K562 (cell line): ENCODE data around the gene DPY19L3. TPM values are rescaled to one million over a fixed set of nuclear protein-coding genes. Genes with fewer than 3 reads are reported as not detected.
A peak's percentile ranks its signal among the peaks of the same experiment; 100 is the strongest.

Experiments used
- CCNT2 ChIP-seq: IDR thresholded peaks from 2 replicates; pipeline ENCODE4 v1.6.1; 2011; ENCODE audit warnings: borderline replicate concordance, low read depth, mild to moderate bottlenecking, moderate library complexity, mixed read lengths, low read length; ENCODE audit not compliant: insufficient read length; ENCODE audit errors: extremely low read depth
- CEBPB ChIP-seq: fragments of 450-650 bp; IDR thresholded peaks from 2 replicates; pipeline ENCODE4 v1.6.1; 2016; ENCODE audit warnings: missing genetic modification characterization, missing compliant biosample characterization
- CHD1 ChIP-seq: fragments of 200-600 bp; sonication (generic); IDR thresholded peaks from one replicate; pipeline ENCODE4 v1.6.1; 2012; ENCODE audit warnings: mild to moderate bottlenecking, moderate library complexity, low read length, inconsistent platforms
- CSDE1 ChIP-seq, 2 experiments: fragments of 450-650 bp; IDR thresholded peaks; 2 replicates each; pipeline ENCODE4 v1.6.1; 2016; ENCODE audit warnings: mild to moderate bottlenecking in 1 of 2
- DPF2 ChIP-seq: fragments of 450-650 bp; IDR thresholded peaks from 2 replicates; pipeline ENCODE4 v1.6.1; 2016
- ETV5 ChIP-seq: sonication (generic); formaldehyde crosslinking; IDR thresholded peaks from 2 replicates; pipeline ENCODE4 v1.4.0; 2020; ENCODE audit warnings: low read depth, mild to moderate bottlenecking, missing genetic modification reagents
- FOXJ3 ChIP-seq: sonication (generic); formaldehyde crosslinking; IDR thresholded peaks from 2 replicates; pipeline ENCODE4 v1.4.0; 2020; ENCODE audit warnings: mild to moderate bottlenecking, missing genetic modification reagents
- GATAD2A ChIP-seq: fragments of 450-650 bp; IDR thresholded peaks from 2 replicates; pipeline ENCODE4 v1.6.1; 2017
- JUN ChIP-seq, 2 experiments: sonication (generic) in 1 of 2; formaldehyde crosslinking in 1 of 2; IDR thresholded peaks; 2 replicates each; pipeline versions ENCODE4 v1.6.1 to v1.8.0; 2012 to 2022; ENCODE audit warnings: borderline replicate concordance in 2 of 2, mild to moderate bottlenecking in 2 of 2, improper control_type of control experiment in 1 of 2, low read depth in 1 of 2, low read length in 1 of 2, missing genetic modification reagents in 1 of 2
- KDM4B ChIP-seq, 2 experiments: fragments of 450-650 bp in 1 of 2; sonication (generic) in 1 of 2; IDR thresholded peaks; 2 replicates each; pipeline ENCODE4 v1.6.1; 2016 to 2017; ENCODE audit warnings: borderline replicate concordance in 2 of 2, antibody characterized with exemption in 1 of 2, low read depth in 1 of 2, mild to moderate bottlenecking in 1 of 2
- MECOM ChIP-seq: fragments of 250-450 bp; sonication (Bioruptor Pico); IDR thresholded peaks from 2 replicates; pipeline ENCODE4 v1.8.0; 2022; ENCODE audit warnings: inconsistent platforms
- MTA3 ChIP-seq: fragments of 450-650 bp; formaldehyde crosslinking; IDR thresholded peaks from 2 replicates; pipeline ENCODE4 v1.6.1; 2017; ENCODE audit warnings: mild to moderate bottlenecking, borderline replicate concordance
- RBBP5 ChIP-seq: fragments of 200-600 bp; sonication (generic); IDR thresholded peaks from 2 replicates; pipeline ENCODE4 v1.6.1; 2012; ENCODE audit warnings: borderline replicate concordance, mild to moderate bottlenecking, low read length, control low read depth, inconsistent platforms; ENCODE audit not compliant: insufficient read depth, poor library complexity, severe bottlenecking
- RFX5 ChIP-seq: IDR thresholded peaks from 2 replicates; pipeline ENCODE4 v1.6.1; 2011; ENCODE audit warnings: low read depth, mild to moderate bottlenecking, improper control_type of control experiment, low read length
- RHOXF2B ChIP-seq: fragments of 250-450 bp; sonication (Bioruptor Pico); conservative IDR thresholded peaks from 2 replicates; pipeline ENCODE4 v1.5.1; 2021
- ZC3H11A ChIP-seq: IDR thresholded peaks from 2 replicates; pipeline ENCODE4 v1.6.1; 2012; ENCODE audit warnings: low read depth, low read length, improper control_type of control experiment
- ZKSCAN1 ChIP-seq: fragments of 150-350 bp; IDR thresholded peaks from 2 replicates; pipeline ENCODE4 v1.6.1; 2016; ENCODE audit warnings: low read depth, low read length
- ZNF197 ChIP-seq: fragments of 200-800 bp; sonication (Bioruptor generic); IDR thresholded peaks from 2 replicates; pipeline ENCODE4 v1.6.1; 2016; ENCODE audit warnings: low read depth, missing genetic modification characterization, missing compliant biosample characterization
- ZNF274 ChIP-seq: IDR thresholded peaks from 2 replicates; pipeline ENCODE4 v1.6.1; 2011; ENCODE audit warnings: low read depth, mild to moderate bottlenecking, low read length, moderate library complexity, borderline replicate concordance
- ZNF695 ChIP-seq: fragments of 450-650 bp; formaldehyde crosslinking; IDR thresholded peaks from 2 replicates; pipeline ENCODE4 v1.4.0; 2020; ENCODE audit warnings: mild to moderate bottlenecking, moderate library complexity
- ZNF699 ChIP-seq: fragments of 250-450 bp; sonication (Bioruptor Pico); IDR thresholded peaks from 2 replicates; pipeline ENCODE4 v1.8.0; 2021; ENCODE audit warnings: mild to moderate bottlenecking, moderate library complexity; ENCODE audit not compliant: insufficient replicate concordance
- polyA plus RNA-seq, 8 experiments: library from polyadenylated mRNA; depleted of rRNA in 4 of 8; stranded (reverse) in 5 of 8; unstranded in 3 of 8; fragments of >200 nt; fragmentation: Nextera tagmentation in 2 of 8; fragmentation: Illumina TruSeq in 1 of 8; extraction: Ambion mirVana in 2 of 8; extraction: Trizol in 1 of 8; gene quantifications; 2 replicates each; pipeline versions ENCODE4 v1.2.1 to v1.2.3, GENCODE V29; 2011 to 2014; ENCODE audit warnings: inconsistent platforms in 1 of 8, missing spikeins in 1 of 8
- total RNA-seq, 7 experiments: library from RNA; depleted of rRNA in 6 of 7; stranded (reverse); fragments of >200 nt in 6 of 7; fragmentation: Illumina TruSeq in 2 of 7; extraction: Trizol in 2 of 7; gene quantifications; 2 replicates each; pipeline versions ENCODE4 v1.2.1 to v1.2.3, GENCODE V29; 2011 to 2021; ENCODE audit warnings: low replicate concordance in 1 of 7
- TF ChIP-seq, protein P1 (sequence below): fragments of 250-450 bp; sonication (Bioruptor Pico); IDR thresholded peaks from 2 replicates; pipeline ENCODE4 v1.5.0; 2020; ENCODE audit warnings: mild to moderate bottlenecking, borderline replicate concordance
- TF ChIP-seq, protein P2 (sequence below): sonication (generic); formaldehyde crosslinking; IDR thresholded peaks from 2 replicates; pipeline ENCODE4 v1.9.0; 2022; ENCODE audit warnings: mild to moderate bottlenecking, missing genetic modification reagents

Gene DPY19L3
- total and polyA plus RNA-seq, 9 of the 15 experiments (the other 6 are each of a cell fraction or from before 2014, with no cell fraction given): 4.7 to 39.2 (median 22.0) TPM

DNA sequence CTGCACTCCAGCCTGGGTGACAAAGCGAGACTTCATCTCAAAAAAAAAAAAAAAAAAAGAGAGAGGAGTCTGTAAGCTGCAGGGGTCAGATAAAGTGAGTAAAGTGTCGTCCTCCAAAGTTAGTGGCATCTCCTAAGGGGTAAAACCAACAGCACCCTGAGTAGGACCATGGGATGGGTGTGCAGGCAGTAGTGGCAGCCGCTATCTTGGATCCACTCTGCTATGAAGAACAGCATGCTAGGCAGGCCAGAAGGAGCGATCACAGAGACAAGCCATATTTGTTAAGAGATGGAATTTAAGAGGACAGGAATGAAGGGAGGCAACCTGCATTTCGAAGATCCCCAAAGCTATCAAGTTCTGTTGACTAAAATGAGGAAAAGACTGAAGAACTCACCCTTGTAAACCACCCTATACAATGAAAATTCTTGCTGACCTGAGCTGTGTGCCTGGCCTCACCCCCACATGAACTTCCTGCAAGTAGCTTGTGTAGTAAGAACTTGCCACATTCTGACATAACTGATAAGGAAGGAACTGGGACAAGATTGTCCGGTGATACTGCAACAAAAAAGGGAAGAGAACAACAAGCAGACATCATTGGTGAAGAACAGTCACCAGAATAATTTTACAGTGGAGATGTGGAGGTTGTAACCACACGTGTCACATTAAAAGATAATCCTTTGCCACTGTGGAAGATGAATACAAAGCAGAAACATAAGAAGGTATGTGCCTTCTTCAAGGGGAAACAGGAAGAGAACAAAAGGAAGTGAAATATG is 16.2 kb downstream of the DPY19L3 start (continued):
- TF ChIP-seq ZC3H11A (no peak), ZNF197 (0 out of 2 replicates have a peak, but pooled peaks have one; percentile 29), CSDE1 (IDR thresholded peaks at IDR 0.05) (no peak), ZNF699 (CRISPR knock-in tag) (no peak), DPF2 (peak; percentile 91), ZNF695 (CRISPR knock-in tag) (no peak), ZNF274 (no peak), RHOXF2B (no peak), ETV5 (no peak), GATAD2A (peak; percentile 82), RBBP5 (peak; percentile 67), MECOM (CRISPR knock-in tag) (no peak), KDM4B (IDR thresholded peaks at IDR 0.05; ENCODE audit: borderline replicate concordance in 2 of 2, low read depth in 1 of 2) (no peak; a peak in 1 of 4 replicates), FOXJ3 (CRISPR knock-in tag) (no peak), JUN (IDR thresholded peaks at IDR 0.05; ENCODE audit: borderline replicate concordance, low read depth, low read length) (0 out of 2 replicates have a peak, but pooled peaks have one; percentile 58), JUN (CRISPR knock-in tag; IDR thresholded peaks at IDR 0.05; ENCODE audit: borderline replicate concordance) (no peak), ZKSCAN1 (no peak), CHD1 (no peak), RFX5 (no peak), CCNT2 (peak; percentile 50), CEBPB (tag) (peak; percentile 88), MTA3 (0 out of 2 replicates have a peak, but pooled peaks have one; percentile 53)
- TF ChIP-seq, protein P1, sequence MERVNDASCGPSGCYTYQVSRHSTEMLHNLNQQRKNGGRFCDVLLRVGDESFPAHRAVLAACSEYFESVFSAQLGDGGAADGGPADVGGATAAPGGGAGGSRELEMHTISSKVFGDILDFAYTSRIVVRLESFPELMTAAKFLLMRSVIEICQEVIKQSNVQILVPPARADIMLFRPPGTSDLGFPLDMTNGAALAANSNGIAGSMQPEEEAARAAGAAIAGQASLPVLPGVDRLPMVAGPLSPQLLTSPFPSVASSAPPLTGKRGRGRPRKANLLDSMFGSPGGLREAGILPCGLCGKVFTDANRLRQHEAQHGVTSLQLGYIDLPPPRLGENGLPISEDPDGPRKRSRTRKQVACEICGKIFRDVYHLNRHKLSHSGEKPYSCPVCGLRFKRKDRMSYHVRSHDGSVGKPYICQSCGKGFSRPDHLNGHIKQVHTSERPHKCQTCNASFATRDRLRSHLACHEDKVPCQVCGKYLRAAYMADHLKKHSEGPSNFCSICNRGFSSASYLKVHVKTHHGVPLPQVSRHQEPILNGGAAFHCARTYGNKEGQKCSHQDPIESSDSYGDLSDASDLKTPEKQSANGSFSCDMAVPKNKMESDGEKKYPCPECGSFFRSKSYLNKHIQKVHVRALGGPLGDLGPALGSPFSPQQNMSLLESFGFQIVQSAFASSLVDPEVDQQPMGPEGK (CRISPR knock-in tag): 0 out of 2 replicates have a peak, but pooled peaks have one; percentile 39
- TF ChIP-seq, protein P2, sequence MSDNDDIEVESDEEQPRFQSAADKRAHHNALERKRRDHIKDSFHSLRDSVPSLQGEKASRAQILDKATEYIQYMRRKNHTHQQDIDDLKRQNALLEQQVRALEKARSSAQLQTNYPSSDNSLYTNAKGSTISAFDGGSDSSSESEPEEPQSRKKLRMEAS (CRISPR knock-in tag): no peak
